IPS DF 19.7 (cell line): ENCODE data around the gene TUBG1.
"Not testable (repeated sequence)": the region's sequence is repeated elsewhere in the genome, so short reads cannot be mapped to it uniquely, and the experiment has no call there.

Experiments
- DNase-seq: peaks from one replicate; pipeline ENCODE4 v3.0.0-alpha.2; 2013; ENCODE audit warnings: low read depth, low spot score

TUBG1 gene

DNA sequence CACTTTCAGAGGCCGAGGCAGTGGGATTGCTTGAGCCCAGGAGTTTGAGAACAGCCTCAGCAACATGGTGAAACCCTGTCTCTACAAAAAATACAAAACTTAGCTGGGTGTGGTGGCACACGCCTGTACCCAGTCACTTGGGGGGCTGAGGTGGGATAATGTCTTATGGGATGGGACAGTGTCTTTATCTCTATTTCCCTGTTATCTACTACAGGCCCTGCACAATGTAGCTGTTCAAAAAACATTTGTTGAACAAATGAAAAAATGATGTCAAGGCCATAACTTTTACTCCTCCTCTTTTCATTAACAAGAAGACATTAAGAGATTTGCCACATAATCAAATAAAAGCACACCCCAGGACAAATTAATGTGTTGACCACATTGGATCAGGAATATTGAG, 13.8 kb downstream of the TUBG1 start:
- no peak for DNase-seq

DNA sequence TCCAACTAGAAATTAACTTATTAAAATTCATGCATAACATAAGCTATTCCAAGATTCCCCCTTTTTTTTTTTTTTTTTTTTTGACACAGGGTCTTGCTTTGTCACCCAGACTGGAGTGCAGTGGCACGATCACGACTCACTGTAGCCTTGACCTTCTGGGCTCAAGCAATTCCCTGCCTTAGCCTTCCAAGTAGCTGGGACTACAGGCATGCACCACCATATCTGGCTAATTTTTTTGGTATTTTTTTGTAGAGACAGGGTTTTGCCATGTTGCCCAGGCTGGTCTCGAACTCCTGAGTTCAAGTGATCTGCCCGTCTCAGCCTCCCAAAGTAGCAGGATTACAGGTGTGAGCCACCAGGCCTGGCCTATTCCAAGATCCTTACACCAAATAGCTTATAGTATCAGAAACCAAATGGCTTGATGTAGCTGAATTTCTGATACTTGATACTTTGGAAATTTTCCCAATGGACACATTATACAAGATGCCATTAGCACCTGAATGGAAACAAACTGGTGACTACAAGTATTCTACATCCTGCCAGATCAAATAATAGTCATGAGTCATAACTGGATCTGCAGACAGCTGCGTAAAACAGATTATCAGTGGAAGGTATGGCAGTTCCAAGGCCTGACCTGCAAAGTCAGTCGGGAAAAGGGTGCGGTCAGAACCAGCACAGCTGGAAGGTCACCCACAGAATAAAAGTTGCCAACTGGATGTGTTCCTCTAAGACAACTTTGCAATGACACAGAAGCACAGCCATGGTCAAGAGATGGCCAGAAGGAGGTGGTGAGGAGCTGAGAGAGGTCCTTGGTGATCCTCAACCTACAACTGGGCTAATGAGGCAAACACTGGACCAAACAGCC, 14.5 kb downstream of the TUBG1 start:
- DNase-seq = no peak

DNA sequence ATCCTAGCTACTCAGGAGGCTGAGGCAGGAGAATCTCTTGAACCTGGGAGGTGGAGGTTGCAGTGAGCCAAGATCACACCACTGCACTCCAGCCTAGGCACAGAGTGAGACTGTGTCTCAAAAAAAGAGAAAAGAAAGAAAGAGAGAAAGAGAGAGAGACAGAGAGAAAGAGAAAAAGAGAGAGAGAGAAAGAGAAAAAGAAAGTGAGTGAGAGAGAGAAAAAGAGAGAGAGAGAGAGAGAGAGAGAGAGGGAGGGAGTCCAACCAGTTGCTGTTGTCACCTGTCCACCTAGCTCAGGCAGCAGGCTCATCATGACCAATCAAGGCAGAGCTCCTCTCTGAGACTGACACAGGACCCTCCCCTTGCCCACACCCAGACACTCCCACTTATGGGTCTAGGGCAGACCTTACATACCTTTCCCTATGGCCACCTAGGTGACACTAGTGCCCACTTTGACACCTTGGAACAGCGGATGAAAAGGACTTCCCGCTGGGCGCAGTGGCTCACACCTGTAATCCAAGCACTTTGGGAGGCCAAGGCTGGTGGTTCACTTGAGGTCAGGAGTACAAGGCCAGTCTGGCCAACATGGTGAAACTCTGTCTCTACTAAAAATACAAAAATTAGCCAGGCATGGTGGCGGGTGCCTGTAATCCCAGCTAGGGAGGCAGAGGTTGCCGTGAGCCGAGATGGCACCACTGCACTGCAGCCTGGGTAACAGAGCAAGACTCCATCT, 17.7 kb downstream of the TUBG1 start:
- not testable (repeated sequence) for DNase-seq

DNA sequence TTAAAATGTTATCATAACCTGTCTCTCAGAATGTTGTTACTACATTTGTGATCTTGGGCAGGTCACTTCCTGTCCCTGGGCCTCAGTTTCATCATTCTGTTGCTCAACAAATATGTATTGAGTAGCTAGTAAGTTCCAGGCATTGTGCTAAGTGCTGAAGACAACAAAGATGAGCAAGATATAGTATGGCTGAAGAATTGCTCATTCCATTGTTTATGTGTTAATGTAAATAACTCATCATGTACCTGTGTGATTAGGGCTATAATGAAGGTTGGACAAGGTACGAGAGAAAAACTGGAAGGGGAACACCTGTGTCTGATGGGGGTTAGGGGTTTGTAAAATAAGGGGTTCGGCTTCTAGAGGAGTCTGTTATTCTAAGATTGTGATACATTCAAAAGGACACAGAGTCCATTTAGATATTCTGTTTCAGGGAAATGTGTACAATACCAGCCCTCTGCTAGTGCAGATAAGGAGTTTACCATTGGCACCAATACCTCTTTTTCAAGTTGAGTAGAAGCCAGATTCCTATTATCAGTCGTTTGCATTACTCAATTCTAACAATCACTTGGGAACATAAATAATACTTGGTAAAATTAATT, 20.0 kb downstream of the TUBG1 start:
- no peak for DNase-seq

DNA sequence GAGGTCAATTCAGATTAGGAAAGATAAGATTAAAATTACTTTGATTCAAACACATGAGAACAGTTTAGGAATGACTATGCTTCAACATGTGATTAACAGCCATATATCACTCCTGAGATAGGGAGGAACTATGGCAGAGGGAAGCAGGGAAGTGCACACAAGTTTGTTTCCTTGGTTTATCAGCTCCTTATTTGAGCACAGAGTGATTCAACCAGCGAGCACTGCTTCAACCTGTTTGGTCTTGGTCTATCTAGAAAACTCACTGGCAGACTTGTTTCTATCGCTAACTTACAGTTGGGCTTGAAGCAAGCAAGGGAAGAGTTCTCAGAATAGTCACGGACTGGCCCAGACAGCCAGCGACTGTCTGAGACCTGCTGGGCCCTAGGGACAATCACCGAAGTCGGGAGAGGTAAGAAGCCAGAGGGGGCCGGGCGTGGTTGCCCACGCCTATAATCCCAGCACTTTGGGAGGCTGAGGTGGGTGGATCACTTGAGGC, 23.5 kb downstream of the TUBG1 start:
- DNase-seq = no peak

DNA sequence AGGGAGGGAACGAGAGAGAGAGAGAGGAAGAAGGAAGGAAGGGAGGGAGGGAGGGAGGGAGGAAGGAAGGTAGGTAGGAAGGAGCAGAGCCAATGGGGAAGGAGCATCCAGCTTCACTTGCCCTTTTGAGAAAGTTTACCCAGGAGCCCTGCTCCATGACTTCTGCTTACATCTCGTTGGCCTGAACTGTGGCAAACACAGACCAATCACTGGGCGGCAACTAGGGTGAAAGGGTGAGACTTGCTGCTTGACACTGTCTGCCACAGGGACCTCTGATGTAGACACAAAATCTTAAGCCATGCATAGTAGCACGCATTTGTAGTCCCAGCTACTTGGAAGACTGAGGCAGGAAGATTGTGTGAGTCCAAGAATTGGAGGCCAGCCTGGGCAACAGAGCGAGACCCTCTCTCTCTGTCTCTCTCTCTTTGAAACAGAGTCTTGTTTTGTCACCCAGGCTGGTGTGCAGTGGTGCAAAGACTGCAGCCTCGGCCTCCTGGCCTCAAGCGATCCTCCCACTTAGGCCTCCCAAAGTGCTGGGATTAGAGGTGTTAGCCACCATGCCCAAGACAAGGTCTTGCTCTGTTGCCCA, 30.1 kb downstream of the TUBG1 start:
- DNase-seq = no peak

DNA sequence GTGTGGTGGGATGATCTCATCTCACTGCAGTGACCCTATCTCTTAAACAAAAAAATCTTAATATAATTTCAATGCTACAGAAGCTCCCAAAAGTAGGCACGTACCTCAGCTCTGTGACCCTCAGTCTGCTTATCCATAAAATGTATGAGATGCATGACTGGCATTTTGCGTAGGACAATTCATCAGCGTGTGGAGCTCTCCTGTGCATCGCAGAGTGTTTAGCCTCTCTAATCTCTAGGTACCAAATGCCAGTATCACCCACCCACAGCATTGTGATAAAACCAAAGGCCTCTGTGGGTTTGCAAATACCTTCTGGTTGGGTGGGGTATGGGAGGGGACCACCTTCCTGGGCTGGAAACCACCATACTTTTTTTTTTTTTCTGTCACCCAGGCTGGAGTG, 30.6 kb downstream of the TUBG1 start:
- DNase-seq = no peak

DNA sequence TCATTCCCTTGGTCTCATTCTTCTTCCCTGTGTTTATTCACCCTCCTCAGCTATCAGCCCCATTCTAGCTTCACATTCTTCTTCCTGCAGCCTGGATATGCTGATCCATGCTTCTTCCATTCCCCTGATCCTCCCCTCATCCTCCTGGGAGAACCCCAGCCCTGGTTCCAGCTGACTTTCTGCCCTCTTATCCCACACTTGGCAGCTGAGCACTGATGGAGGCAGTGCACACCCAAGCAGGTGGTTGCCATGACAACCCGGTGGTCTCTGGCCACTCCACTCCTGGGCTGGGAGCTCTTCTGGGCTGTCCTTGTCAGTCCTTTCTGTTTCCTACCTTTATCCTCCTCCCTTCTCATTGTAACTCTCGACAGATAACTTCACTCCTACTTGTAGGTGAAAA, 32.9 kb downstream of the TUBG1 start:
- DNase-seq = no peak

DNA sequence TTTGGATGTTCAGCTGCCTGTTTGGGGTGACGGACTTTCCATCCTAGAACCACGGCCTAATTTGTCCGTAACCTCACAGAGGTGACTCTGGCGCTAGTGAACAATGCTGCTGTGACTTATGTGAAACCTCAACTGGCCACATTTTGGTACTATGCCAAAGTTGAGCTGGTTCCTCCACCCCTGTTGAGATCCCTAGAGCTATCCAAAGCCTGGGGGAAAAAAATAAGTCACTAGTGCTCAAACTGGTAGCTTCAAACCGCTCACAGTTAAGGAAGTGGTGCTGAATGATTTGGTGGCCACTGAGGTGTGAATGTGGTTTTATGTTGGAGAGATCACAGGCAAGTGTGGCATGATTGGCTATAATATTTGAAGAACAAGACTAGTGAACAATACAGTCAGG, 38.3 kb downstream of the TUBG1 start:
- no peak for DNase-seq

DNA sequence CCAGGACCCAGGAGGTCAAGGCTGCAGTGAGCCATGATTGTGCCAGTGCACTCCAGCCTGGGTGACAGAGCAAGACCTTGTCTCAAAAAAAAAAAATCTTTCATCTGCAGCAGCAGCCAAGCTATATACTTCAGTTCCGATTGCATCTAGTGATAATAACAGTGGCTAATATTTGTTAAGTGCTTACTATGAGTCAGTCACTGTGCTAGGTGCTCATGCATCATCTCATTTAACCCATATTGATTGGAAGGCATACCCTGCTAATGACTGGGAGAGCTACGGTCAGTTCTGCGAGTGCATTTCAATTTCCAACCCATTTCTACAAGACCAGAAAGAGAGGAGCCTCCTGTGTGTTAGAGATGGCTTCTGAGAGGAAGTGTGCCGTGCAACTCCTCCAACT, 41.9 kb downstream of the TUBG1 start:
- no peak for DNase-seq

DNA sequence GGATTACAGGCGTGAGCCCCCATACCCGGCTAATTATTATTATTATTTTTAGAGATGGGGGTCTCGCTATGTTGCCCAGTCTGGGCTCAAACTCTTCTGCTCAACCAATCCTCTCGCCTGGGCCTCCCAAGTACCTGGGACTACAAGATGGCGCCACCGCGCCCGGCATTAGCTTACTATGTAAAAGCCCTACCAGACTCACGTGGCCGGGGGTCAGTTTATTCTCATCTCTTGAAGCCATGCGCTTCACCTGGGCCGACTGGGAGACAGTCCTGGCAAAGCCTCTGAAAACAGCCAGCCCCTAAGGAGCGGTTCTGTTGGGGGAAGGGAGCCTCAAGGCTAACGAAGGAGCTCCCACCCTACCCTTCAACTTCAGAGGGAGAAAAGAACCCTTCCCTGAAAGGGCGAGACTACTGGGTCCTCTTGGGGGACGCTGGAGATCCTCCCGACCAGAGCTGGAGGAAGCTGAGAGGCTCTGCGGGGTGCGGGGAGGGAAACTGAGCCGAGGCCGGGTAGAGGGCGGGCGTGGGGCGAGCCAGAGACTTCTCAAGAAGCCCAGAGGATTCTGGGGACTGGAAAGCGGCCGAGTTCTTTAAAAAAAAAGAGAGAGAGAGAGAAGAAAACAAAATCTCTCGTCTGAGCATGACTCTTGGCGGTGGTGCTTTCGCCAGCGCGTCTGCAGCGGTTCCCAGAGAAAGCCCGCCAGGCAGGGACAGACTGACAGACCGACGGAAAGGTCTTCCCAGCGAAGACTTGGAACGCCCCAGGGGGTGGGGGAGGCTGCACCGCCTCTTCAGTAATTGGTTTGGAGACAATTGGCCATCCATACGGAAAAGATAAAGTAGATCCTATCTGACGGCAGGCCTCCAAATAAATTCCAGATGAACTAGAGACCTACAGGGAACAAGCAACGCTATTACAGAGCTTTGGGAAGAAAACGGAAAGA, 44.0 kb downstream of the TUBG1 start:
- no peak for DNase-seq

DNA sequence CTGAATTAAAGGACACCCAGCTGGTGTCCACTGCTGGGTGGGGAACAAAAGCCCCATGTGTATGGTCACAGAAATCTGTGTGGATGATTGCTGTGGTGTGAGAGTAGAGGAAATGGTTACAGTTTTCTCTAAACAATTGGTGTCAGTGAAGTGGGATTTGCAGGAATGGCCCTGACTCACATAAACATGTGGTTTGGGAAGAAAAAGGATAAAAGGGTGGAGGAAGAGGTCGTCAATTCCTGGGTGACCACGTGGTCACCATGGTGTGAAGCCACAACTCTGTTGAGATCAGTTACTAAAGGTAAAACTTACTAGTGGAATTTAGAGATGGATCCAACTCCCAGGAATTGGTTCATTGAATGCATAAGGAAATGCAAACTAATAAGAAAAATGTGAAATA, 46.0 kb downstream of the TUBG1 start:
- DNase-seq = no peak

DNA sequence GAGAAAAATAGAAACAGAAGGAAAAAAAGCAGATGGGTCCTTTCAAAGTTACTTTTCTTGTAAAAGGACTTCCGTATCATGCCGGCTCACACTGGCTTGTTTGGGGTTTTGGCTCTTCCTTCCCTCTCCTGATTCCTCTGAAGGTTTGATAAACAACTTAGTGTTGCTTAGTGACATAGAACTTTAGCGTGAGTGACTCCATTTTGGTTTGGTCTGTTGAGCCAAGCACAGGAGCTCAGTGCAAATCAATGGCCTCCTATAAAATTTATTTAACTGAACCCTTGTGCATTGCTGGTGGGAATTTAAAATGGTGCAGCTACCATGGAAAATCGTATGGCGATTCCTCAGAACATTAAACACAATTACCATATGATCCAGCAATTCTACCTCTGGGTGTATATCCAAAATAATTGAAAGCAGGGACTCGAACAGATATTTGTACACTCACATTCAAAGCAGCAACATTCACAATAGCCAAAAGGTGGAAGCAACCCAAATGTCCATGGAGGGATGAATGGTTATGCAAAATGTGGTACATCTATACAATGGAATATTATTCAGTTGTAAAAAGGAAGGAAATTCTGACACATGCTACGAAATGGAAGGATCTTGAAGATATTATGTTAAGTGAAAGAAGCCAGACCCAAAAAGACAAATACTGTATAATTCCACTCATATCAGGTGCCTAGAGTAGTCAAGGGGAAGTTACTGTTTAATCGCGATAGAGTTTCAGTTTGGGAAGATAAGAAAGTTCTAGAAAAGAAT, 48.5 kb downstream of the TUBG1 start:
- no peak for DNase-seq

DNA sequence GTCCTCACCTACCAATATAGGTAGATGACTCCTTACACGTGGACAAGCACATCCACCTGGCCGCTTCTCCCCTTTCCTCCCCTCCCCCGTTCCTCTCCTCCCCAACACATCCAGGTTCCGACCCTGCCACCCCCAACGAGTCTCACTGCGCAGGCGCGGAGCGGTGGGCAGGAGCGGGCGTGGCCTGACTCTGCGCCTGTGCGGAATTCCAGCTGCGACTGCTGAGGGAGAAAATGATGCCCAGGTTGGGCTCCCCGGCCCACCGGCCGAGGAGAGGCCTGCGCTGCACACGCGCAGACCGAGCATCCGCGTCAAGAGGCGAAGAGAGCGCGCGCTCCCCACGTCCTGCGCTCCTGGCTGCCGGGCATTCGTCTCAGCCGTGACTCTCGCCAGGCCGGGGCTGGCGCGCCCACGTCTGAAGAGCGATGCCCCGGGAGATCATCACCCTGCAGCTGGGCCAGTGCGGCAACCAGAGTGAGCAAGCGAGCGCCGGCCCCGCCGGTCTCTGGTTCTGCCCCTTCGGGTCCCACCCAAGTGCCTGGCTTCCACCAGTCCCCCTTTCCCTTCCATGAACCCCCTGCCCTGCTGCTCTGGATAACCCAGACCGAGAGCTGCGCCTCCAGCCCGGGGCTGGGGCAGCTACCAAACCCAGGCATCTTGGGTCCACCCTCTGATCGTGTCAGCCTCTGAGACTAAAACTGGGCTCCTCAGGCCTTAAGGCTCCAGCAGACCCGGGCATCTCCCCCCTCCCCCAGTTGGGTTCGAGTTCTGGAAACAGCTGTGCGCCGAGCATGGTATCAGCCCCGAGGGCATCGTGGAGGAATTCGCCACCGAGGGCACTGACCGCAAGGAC, 49.8 kb downstream of the TUBG1 start, which contains the start of gene TUBG2:
Gene TUBG2 (plus strand): TSS at position 206 of the 853 bp plus-strand sequence. CDS start 220 bp downstream, at position 426.
- no peak for DNase-seq

DNA sequence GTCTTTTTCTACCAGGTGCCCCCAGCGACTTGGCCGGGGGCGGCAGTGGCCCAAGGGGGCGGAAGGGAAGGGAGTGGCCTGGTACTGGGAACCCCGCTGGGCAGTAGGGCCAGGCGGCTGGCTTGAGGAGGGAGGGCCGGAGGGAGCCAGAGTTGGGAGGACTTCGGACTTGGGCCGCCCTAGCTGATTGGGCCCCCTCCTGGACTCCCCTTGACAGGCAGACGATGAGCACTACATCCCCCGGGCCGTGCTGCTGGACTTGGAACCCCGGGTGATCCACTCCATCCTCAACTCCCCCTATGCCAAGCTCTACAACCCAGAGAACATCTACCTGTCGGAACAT, 50.4 kb downstream of the TUBG1 start:
- not testable (repeated sequence) for DNase-seq

DNA sequence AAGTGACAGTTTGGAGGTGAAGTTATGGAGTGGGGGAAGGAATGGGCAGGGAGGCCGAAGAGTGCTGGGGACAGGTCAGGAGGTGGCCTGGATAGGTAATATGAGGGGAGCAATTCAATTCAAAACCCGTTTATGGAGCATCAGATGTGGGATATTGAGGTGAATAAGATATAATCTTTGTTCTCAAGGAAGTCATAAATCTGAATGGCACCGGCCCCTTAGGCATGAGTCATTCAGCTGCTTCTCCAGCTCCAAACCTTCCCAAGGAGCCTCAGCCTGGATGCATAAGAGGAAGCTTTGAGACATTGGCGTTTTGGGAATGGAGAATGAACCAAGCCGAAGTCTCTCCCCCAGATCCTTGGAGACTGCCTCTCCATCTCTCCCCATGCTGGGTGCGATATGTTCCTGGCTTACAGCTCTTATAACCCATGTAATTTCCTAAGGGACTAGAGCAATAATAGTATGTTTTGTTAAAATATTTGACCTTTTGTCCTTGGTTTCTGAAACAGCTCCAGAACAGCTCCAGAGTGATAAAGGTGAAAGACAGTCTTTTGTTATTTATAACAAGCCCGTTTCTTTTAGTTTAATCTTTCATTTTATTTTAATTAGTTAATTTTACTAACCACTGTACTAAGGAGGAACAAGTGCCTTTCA, 51.3 kb downstream of the TUBG1 start:
- no peak for DNase-seq
